Neural progenitor cell (in vitro differentiated cells): Measurements from ENCODE around the gene C4orf51. TPM values are rescaled to one million over a fixed set of nuclear protein-coding genes. Genes with fewer than 3 reads are reported as not detected.
"Not testable (repeated sequence)": the region's sequence is repeated elsewhere in the genome, so short reads cannot be mapped to it uniquely, and the experiment has no call there.

Experiments
- DNase-seq: peaks from one replicate; pipeline ENCODE4 v3.0.0-alpha.2; 2016; ENCODE audit warnings: low spot score
- H2AFZ ChIP-seq: fragments of 200-600 bp; sonication (generic); replicated peaks from 2 replicates; pipeline ENCODE4 v1.6.1; 2016; ENCODE audit warnings: antibody characterized with exemption
- H3F3A ChIP-seq: fragments of 200-600 bp; sonication (generic); 2 replicates; pipeline ENCODE4 v1.6.1; 2016; ENCODE audit warnings: antibody characterized with exemption, low read depth
- H3K27ac ChIP-seq: fragments of 200-600 bp; sonication (generic); 2 replicates; pipeline ENCODE4 v1.5.1; 2016; ENCODE audit warnings: mild to moderate bottlenecking
- H3K27me3 ChIP-seq: fragments of 200-600 bp; sonication (generic); 2 replicates; pipeline ENCODE4 v1.6.1; 2016; ENCODE audit warnings: mild to moderate bottlenecking, moderate library complexity
- H3K36me3 ChIP-seq: fragments of 200-600 bp; sonication (generic); 2 replicates; pipeline ENCODE4 v1.5.1; 2016
- H3K4me1 ChIP-seq: fragments of 200-600 bp; sonication (generic); 2 replicates; pipeline ENCODE4 v1.6.1; 2016; ENCODE audit warnings: mixed run types
- H3K4me2 ChIP-seq: fragments of 200-600 bp; sonication (generic); 2 replicates; pipeline ENCODE4 v1.6.1; 2016
- H3K4me3 ChIP-seq: fragments of 200-600 bp; sonication (generic); 2 replicates; pipeline ENCODE4 v1.5.1; 2016
- H3K79me2 ChIP-seq: fragments of 200-600 bp; sonication (generic); 2 replicates; pipeline ENCODE4 v1.6.1; 2016; ENCODE audit warnings: low read depth
- H3K9ac ChIP-seq: fragments of 200-600 bp; sonication (generic); 2 replicates; pipeline ENCODE4 v1.6.1; 2016
- H3K9me3 ChIP-seq: fragments of 200-600 bp; sonication (generic); 2 replicates; pipeline ENCODE4 v1.5.1; 2016; ENCODE audit warnings: low read depth
- H4K20me1 ChIP-seq: fragments of 200-600 bp; sonication (generic); 2 replicates; pipeline ENCODE4 v1.6.1; 2016; ENCODE audit warnings: low read depth
- H3K27ac Mint-ChIP-seq: 3 replicates; pipeline ENCODE4 v1.8.0; 2021; ENCODE audit warnings: mixed read lengths
- H3K27me3 Mint-ChIP-seq: 2 replicates; pipeline ENCODE4 v1.8.0; 2022; ENCODE audit warnings: low read depth, mild to moderate bottlenecking, inconsistent platforms, moderate library complexity, mixed read lengths; ENCODE audit not compliant: insufficient read depth
- H3K36me3 Mint-ChIP-seq: 3 replicates; pipeline ENCODE4 v1.8.0; 2021; ENCODE audit warnings: mixed read lengths
- H3K4me1 Mint-ChIP-seq: 3 replicates; pipeline ENCODE4 v1.8.0; 2021; ENCODE audit warnings: mixed read lengths
- H3K4me3 Mint-ChIP-seq: 3 replicates; pipeline ENCODE4 v1.8.0; 2021; ENCODE audit warnings: mild to moderate bottlenecking, moderate library complexity, mixed read lengths
- H3K9me3 Mint-ChIP-seq: 3 replicates; pipeline ENCODE4 v1.8.0; 2020; ENCODE audit warnings: mixed read lengths
- EZH2 ChIP-seq: fragments of 200-600 bp; sonication (generic); IDR thresholded peaks from 2 replicates; pipeline ENCODE4 v1.6.1; 2017; ENCODE audit warnings: antibody characterized with exemption, mild to moderate bottlenecking, moderate library complexity
- EZH2phosphoT487 ChIP-seq: fragments of 200-600 bp; sonication (generic); IDR thresholded peaks from 2 replicates; pipeline ENCODE4 v1.6.1; 2017; ENCODE audit warnings: antibody characterized with exemption
- total RNA-seq: library from RNA; depleted of rRNA; stranded (reverse); fragments of >200 nt; gene quantifications from 2 replicates; pipeline ENCODE4 v1.2.3, GENCODE V29; 2015; ENCODE audit warnings: low replicate concordance
- TF ChIP-seq, protein P1 (sequence below): fragments of 200-600 bp; sonication (generic); IDR thresholded peaks from 2 replicates; pipeline ENCODE4 v1.5.1; 2017; ENCODE audit warnings: antibody characterized with exemption, mild to moderate bottlenecking

The C4orf51 gene
- total RNA-seq = not detected in 2 replicates

DNA sequence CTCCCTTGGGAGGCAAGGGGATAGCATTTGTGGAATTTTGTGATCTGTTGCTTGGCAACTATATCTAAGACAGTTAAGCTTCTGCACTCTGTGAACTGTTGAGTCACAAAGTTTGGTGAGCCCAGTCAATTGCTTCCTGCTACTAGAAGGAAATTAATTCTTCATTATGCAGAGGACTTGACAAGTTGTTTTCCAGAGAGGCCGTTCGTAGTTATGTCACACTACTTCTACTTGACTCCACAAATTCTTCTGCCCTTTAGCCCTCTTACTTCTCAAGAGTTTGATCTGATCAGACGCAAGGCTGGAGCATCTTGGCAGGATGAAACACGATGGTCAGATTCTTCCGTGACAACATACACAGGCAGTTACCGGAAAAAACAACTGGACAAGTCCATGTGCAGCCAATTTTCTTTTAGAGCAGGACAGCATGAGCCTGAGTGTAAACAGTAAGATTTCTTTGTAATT is at the start of gene C4orf51:
Gene C4orf51 (plus strand): TSS at position 156 of the 465 bp plus-strand sequence. CDS start 58 bp downstream, at position 214.
- Histone ChIP-seq H3K27me3 (no peaks in the 10 kb centered on the region), H3K79me2 (no peaks in the 10 kb centered on the region), H3K9ac (no peak within 1 kb of the TSS), H3K4me2 (no peak within 1 kb of the TSS), H3K9me3 (no peaks in the 10 kb centered on the region), H4K20me1 (no peaks in the 10 kb centered on the region), H3K4me1 (peaks cover 5% of the 10 kb centered on the region), H3K36me3 (no peaks in the 10 kb centered on the region), H2AFZ (no peak within 1 kb of the TSS), H3K4me3 (no peak within 1 kb of the TSS), H3K27ac (no peak within 1 kb of the TSS), H3F3A (no peaks in the 10 kb centered on the region)
- Mint-ChIP-seq H3K4me3 (peak within 1 kb of the TSS; percentile 41), H3K27ac (peak within 1 kb of the TSS; percentile 93), H3K4me1 (peaks cover 22% of the 10 kb centered on the region), H3K9me3 (peaks cover 25% of the 10 kb centered on the region), H3K27me3 (peaks cover 7% of the 10 kb centered on the region), H3K36me3 (peaks cover 8% of the 10 kb centered on the region)
- no peak for TF ChIP-seq EZH2
- TF ChIP-seq EZH2phosphoT487 = no peak
- TF ChIP-seq, protein P1, sequence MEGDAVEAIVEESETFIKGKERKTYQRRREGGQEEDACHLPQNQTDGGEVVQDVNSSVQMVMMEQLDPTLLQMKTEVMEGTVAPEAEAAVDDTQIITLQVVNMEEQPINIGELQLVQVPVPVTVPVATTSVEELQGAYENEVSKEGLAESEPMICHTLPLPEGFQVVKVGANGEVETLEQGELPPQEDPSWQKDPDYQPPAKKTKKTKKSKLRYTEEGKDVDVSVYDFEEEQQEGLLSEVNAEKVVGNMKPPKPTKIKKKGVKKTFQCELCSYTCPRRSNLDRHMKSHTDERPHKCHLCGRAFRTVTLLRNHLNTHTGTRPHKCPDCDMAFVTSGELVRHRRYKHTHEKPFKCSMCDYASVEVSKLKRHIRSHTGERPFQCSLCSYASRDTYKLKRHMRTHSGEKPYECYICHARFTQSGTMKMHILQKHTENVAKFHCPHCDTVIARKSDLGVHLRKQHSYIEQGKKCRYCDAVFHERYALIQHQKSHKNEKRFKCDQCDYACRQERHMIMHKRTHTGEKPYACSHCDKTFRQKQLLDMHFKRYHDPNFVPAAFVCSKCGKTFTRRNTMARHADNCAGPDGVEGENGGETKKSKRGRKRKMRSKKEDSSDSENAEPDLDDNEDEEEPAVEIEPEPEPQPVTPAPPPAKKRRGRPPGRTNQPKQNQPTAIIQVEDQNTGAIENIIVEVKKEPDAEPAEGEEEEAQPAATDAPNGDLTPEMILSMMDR = no peak
- no peak for DNase-seq

DNA sequence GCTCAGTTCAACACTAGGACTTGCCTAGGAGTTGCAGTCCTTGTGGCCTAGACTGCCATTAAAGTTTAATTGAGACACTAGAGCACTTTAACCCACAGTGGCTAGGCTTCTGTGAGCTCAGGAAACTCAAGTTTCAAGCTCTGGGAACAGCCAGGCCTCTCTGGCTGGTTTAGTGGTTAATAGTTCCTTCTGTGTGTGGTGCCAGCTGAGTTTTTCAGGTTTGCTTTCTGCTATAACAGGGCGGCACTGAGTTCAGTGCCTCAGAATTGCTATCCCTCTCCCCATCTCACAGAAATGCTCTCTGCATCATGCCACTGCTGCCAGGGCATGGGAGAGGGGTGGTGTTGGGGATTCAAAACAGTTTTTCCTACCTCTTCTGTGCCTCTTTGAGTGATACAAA is 44.8 kb upstream of the C4orf51 start:
- H3K9me3 Mint-ChIP-seq = no peaks in the 10 kb centered on the region
- DNase-seq = no peak
- Histone ChIP-seq H3K9ac (no peak overlapping the region), H3F3A (no peaks in the 10 kb centered on the region), H3K27me3 (no peaks in the 10 kb centered on the region), H3K79me2 (no peaks in the 10 kb centered on the region), H3K9me3 (no peaks in the 10 kb centered on the region), H2AFZ (no peak overlapping the region), H3K36me3 (no peaks in the 10 kb centered on the region), H3K4me1 (no peaks in the 10 kb centered on the region), H4K20me1 (no peaks in the 10 kb centered on the region), H3K27ac (no peak overlapping the region), H3K4me3 (no peak overlapping the region), H3K4me2 (no peak overlapping the region)
- H3K27ac Mint-ChIP-seq = peak overlapping the region; percentile 29
- no peak for TF ChIP-seq EZH2phosphoT487
- H3K27me3 Mint-ChIP-seq = peaks cover 4% of the 10 kb centered on the region
- no peaks in the 10 kb centered on the region for H3K4me1 Mint-ChIP-seq
- peaks cover 4% of the 10 kb centered on the region for H3K36me3 Mint-ChIP-seq
- H3K4me3 Mint-ChIP-seq = no peak overlapping the region

DNA sequence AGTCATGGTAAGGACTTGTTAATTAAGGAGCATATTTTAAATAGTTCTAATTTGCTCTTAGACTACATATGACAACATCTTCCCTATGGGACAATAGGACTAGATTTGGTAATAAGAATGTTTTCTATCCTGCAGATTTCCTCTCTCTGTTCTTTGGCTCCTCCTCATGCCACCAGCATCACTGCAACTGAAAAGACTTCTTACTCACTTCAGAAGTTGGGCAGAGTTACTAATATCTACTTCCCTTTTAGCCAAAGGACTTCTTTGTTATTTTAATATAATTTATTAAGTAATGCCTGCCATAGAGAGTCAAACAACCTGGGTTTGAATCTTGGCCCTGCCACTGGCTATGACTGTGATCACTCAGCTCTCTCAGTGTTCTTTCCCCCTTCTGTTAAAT is 44.3 kb upstream of the C4orf51 start:
- Mint-ChIP-seq H3K4me1 (no peaks in the 10 kb centered on the region), H3K27me3 (peaks cover 4% of the 10 kb centered on the region), H3K4me3 (no peak overlapping the region), H3K27ac (no peak overlapping the region), H3K9me3 (no peaks in the 10 kb centered on the region), H3K36me3 (peaks cover 4% of the 10 kb centered on the region)
- Histone ChIP-seq H3K4me3 (no peak overlapping the region), H4K20me1 (no peaks in the 10 kb centered on the region), H3K4me1 (no peaks in the 10 kb centered on the region), H3K27ac (no peak overlapping the region), H3K36me3 (no peaks in the 10 kb centered on the region), H3K9ac (no peak overlapping the region), H2AFZ (no peak overlapping the region), H3K4me2 (no peak overlapping the region), H3K79me2 (no peaks in the 10 kb centered on the region), H3K9me3 (no peaks in the 10 kb centered on the region), H3K27me3 (no peaks in the 10 kb centered on the region), H3F3A (no peaks in the 10 kb centered on the region)
- no peak for DNase-seq
- TF ChIP-seq EZH2 = no peak

DNA sequence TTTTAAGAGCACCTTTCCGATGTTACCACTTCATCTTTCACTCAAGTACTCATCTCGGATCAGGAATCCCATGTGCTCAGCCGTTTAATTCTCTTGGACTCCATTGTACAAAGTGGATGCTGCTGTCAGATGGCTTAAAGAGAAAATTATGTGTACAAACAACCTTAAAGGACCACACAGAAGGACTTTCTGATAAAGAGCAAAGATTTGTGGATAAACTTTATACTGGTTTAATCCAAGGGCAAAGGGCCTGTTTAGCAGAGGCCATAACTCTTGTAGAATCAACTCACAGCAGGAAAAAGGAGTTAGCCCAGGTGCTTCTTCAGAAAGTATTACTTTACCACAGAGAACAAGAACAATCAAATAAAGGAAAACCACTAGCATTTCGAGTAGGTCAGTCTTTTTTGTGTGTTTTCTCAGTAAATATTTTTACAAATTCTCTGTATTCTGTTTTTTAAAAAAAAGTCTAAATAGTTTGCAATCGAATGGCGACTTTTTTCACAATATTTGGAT is 40.7 kb upstream of the C4orf51 start:
- no peak overlapping the region for H3K27ac ChIP-seq
- no peak overlapping the region for H2AFZ ChIP-seq
- H3K27ac Mint-ChIP-seq = no peak overlapping the region
- H3K9me3 Mint-ChIP-seq = no peaks in the 10 kb centered on the region
- H3K36me3 Mint-ChIP-seq = peaks cover 2% of the 10 kb centered on the region
- no peaks in the 10 kb centered on the region for H4K20me1 ChIP-seq
- H3K27me3 ChIP-seq = no peaks in the 10 kb centered on the region
- H3K4me3 Mint-ChIP-seq = no peak overlapping the region
- H3K4me3 ChIP-seq = no peak overlapping the region
- DNase-seq = no peak
- H3K4me1 ChIP-seq = no peaks in the 10 kb centered on the region
- no peaks in the 10 kb centered on the region for H3F3A ChIP-seq
- no peaks in the 10 kb centered on the region for H3K9me3 ChIP-seq
- H3K36me3 ChIP-seq = no peaks in the 10 kb centered on the region
- H3K9ac ChIP-seq = no peak overlapping the region
- peaks cover 2% of the 10 kb centered on the region for H3K27me3 Mint-ChIP-seq
- H3K79me2 ChIP-seq = no peaks in the 10 kb centered on the region
- TF ChIP-seq EZH2phosphoT487 (no peak), EZH2 (no peak)
- TF ChIP-seq, protein P1 = no peak
- no peak overlapping the region for H3K4me2 ChIP-seq
- no peaks in the 10 kb centered on the region for H3K4me1 Mint-ChIP-seq

DNA sequence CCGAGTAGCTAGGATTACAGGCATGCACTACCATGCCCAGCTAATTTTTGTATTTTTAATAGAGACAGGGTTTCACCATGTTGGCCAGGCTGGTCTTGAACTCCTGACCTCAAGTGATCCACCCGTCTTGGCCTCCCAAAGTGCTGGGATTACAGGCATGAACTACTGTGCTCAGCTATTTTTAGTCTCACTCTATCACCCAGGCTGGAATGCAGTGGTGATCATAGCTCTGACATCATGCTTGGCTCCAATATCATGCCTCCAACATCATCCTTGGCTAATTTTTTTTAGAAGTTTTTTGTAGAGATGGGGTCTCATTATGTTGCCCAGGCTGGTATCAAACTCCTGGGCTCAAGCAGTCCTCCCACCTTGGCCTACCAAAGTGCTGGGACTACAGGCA is 39.7 kb upstream of the C4orf51 start:
- H3F3A ChIP-seq, H3K27me3 Mint-ChIP-seq, H3K79me2 ChIP-seq, H3K9ac ChIP-seq, H3K9me3 Mint-ChIP-seq, H3K27ac Mint-ChIP-seq, H3K4me3 ChIP-seq, H3K4me1 Mint-ChIP-seq, H2AFZ ChIP-seq, H3K9me3 ChIP-seq, DNase-seq, H4K20me1 ChIP-seq, H3K36me3 Mint-ChIP-seq, H3K4me2 ChIP-seq, H3K4me3 Mint-ChIP-seq, H3K27ac ChIP-seq, H3K36me3 ChIP-seq, H3K4me1 ChIP-seq, H3K27me3 ChIP-seq: not testable (repeated sequence)
